Mesenchymal stem cell (in vitro differentiated cells and primary cell): ENCODE data around the gene SUPT20HL1.

Experiments
- DNase-seq: peaks from one replicate; pipeline ENCODE4 v3.0.0-alpha.2; 2013
- H2AFZ ChIP-seq: one replicate; pipeline ENCODE4 v1.6.1; 2013; ENCODE audit warnings: low read depth, mild to moderate bottlenecking, control low read depth, inconsistent platforms, low read length, moderate library complexity
- H2AK5ac ChIP-seq: 2 replicates; pipeline ENCODE4 v1.6.1; 2013; ENCODE audit warnings: low read length, moderate library complexity, mild to moderate bottlenecking, inconsistent platforms; ENCODE audit not compliant: severe bottlenecking
- H2BK120ac ChIP-seq: one replicate; pipeline ENCODE4 v1.6.1; 2013; ENCODE audit warnings: low read depth, mild to moderate bottlenecking, inconsistent platforms, low read length, moderate library complexity
- H2BK12ac ChIP-seq, 2 experiments: one replicate each; pipeline ENCODE4 v1.6.1; 2013; ENCODE audit warnings: inconsistent platforms in 2 of 2, low read length in 2 of 2, mild to moderate bottlenecking in 2 of 2, moderate library complexity in 2 of 2, control low read depth in 1 of 2
- H2BK15ac ChIP-seq: one replicate; pipeline ENCODE4 v1.6.1; 2013; ENCODE audit warnings: mild to moderate bottlenecking, low read depth, inconsistent platforms; ENCODE audit not compliant: poor library complexity, severe bottlenecking
- H2BK5ac ChIP-seq: 2 replicates; pipeline ENCODE4 v1.6.1; 2013; ENCODE audit warnings: low read depth, mild to moderate bottlenecking, low read length, control low read depth, inconsistent platforms; ENCODE audit not compliant: poor library complexity, severe bottlenecking
- H3K14ac ChIP-seq, 2 experiments: one replicate each; pipeline ENCODE4 v1.6.1; 2013; ENCODE audit warnings: inconsistent platforms in 2 of 2, low read length in 2 of 2, control low read depth in 1 of 2, mild to moderate bottlenecking in 1 of 2, moderate library complexity in 1 of 2
- H3K18ac ChIP-seq, 2 experiments: one replicate each; pipeline ENCODE4 v1.6.1; 2013; ENCODE audit warnings: inconsistent platforms in 2 of 2, low read length in 2 of 2, control low read depth in 1 of 2, low read depth in 1 of 2, mild to moderate bottlenecking in 1 of 2
- H3K23ac ChIP-seq, 2 experiments: one replicate each; pipeline ENCODE4 v1.6.1; 2013; ENCODE audit warnings: inconsistent platforms in 2 of 2, low read length in 2 of 2, mild to moderate bottlenecking in 2 of 2, moderate library complexity in 2 of 2, control low read depth in 1 of 2
- H3K27ac ChIP-seq: 2 replicates; pipeline ENCODE4 v1.5.1; 2013; ENCODE audit warnings: mild to moderate bottlenecking, moderate library complexity, low read length, control low read depth, inconsistent platforms; ENCODE audit not compliant: poor library complexity, severe bottlenecking
- H3K27me3 ChIP-seq, 2 experiments: 2 replicates each; pipeline versions ENCODE4 v1.6.1 to v1.7.0; 2013; ENCODE audit warnings: low read length in 2 of 2, mild to moderate bottlenecking in 2 of 2, moderate library complexity in 2 of 2, control low read depth in 1 of 2, inconsistent platforms in 1 of 2; ENCODE audit not compliant: control insufficient read depth in 1 of 2, insufficient read depth in 1 of 2
- H3K36me3 ChIP-seq, 2 experiments: 2 replicates each; pipeline versions ENCODE4 v1.6.1 to v1.7.0; 2013; ENCODE audit warnings: low read length in 2 of 2, control low read depth in 1 of 2, inconsistent platforms in 1 of 2, low read depth in 1 of 2, mild to moderate bottlenecking in 1 of 2; ENCODE audit not compliant: insufficient read depth in 2 of 2, control insufficient read depth in 1 of 2
- H3K4ac ChIP-seq, 2 experiments: one replicate each; pipeline ENCODE4 v1.6.1; 2013; ENCODE audit warnings: inconsistent platforms in 2 of 2, low read length in 2 of 2, mild to moderate bottlenecking in 2 of 2, moderate library complexity in 2 of 2, control low read depth in 1 of 2, low read depth in 1 of 2
- H3K4me1 ChIP-seq: 2 replicates; pipeline ENCODE4 v1.6.1; 2013; ENCODE audit warnings: low read depth, low read length, control low read depth; ENCODE audit not compliant: control insufficient read depth, insufficient read depth
- H3K4me2 ChIP-seq: 2 replicates; pipeline ENCODE4 v1.6.1; 2013; ENCODE audit warnings: low read length, mild to moderate bottlenecking, inconsistent platforms; ENCODE audit not compliant: poor library complexity, severe bottlenecking
- H3K4me3 ChIP-seq, 2 experiments: 2 replicates each; pipeline versions ENCODE4 v1.5.1 to v1.7.0; 2013; ENCODE audit warnings: low read length in 2 of 2, mild to moderate bottlenecking in 2 of 2, control low read depth in 1 of 2, low read depth in 1 of 2; ENCODE audit not compliant: insufficient read depth in 1 of 2
- H3K79me1 ChIP-seq: replicated peaks from 2 replicates; pipeline ENCODE4 v1.6.1; 2013; ENCODE audit warnings: mild to moderate bottlenecking, control low read depth, low read length, inconsistent platforms; ENCODE audit not compliant: poor library complexity, severe bottlenecking
- H3K9ac ChIP-seq: 2 replicates; pipeline ENCODE4 v1.7.0; 2013; ENCODE audit warnings: mild to moderate bottlenecking, low read length, moderate library complexity
- H3K9me3 ChIP-seq: 2 replicates; pipeline ENCODE4 v1.7.0; 2013; ENCODE audit warnings: mild to moderate bottlenecking, low read length; ENCODE audit not compliant: control insufficient read depth
- H4K8ac ChIP-seq: one replicate; pipeline ENCODE4 v1.6.1; 2013; ENCODE audit warnings: inconsistent platforms, mild to moderate bottlenecking, low read length, moderate library complexity
- H4K91ac ChIP-seq: one replicate; pipeline ENCODE4 v1.6.1; 2013; ENCODE audit warnings: mild to moderate bottlenecking, low read length, inconsistent platforms
- WGBS: methylation state at CpG from one replicate; pipeline ENCODE4 v1.1.7; 2013; ENCODE audit warnings: mixed read lengths; 5-methylcytosine and 5-hydroxymethylcytosine counted together

Gene SUPT20HL1

GRCh38 chrX:24387724-24388123, 27.3 kb downstream of the SUPT20HL1 start:
- H4K91ac ChIP-seq: no peak overlapping the region
- no peak for DNase-seq
- peaks cover 16 to 49% of the 10 kb centered on the region in 2 experiments for H3K27me3 ChIP-seq
- no peak overlapping the region for H2BK120ac ChIP-seq
- no peak overlapping the region for H2AFZ ChIP-seq
- no peak overlapping the region for H3K27ac ChIP-seq
- H2AK5ac ChIP-seq: no peak overlapping the region
- no peak overlapping the region for H3K18ac ChIP-seq
- 92% methylated on average over 1 of the region's 2 CpGs for WGBS
- H3K9ac ChIP-seq: no peak overlapping the region
- no peak overlapping the region for H3K14ac ChIP-seq
- no peaks in the 10 kb centered on the region for H3K36me3 ChIP-seq
- no peaks in the 10 kb centered on the region for H3K79me1 ChIP-seq
- no peak overlapping the region for H3K23ac ChIP-seq
- H3K4me2 ChIP-seq: no peak overlapping the region
- no peaks in the 10 kb centered on the region for H3K4me1 ChIP-seq
- H3K4me3 ChIP-seq: no peak overlapping the region
- H3K4ac ChIP-seq: no peak overlapping the region
- no peak overlapping the region for H2BK12ac ChIP-seq
- H2BK5ac ChIP-seq: no peak overlapping the region
- H3K9me3 ChIP-seq: no peaks in the 10 kb centered on the region
- H2BK15ac ChIP-seq: no peak overlapping the region
- no peak overlapping the region for H4K8ac ChIP-seq

- Histone ChIP-seq H4K8ac (no peak overlapping the region), H3K79me1 (no peaks in the 10 kb centered on the region), H2BK5ac (no peak overlapping the region), H3K36me3 (no peaks in the 10 kb centered on the region), H2AK5ac (no peak overlapping the region), H2BK120ac (no peak overlapping the region), H3K23ac (no peak overlapping the region), H3K9ac (no peak overlapping the region), H3K4me1 (no peaks in the 10 kb centered on the region), H3K4ac (no peak overlapping the region), H3K9me3 (no peaks in the 10 kb centered on the region), H2BK15ac (no peak overlapping the region), H3K14ac (no peak overlapping the region), H4K91ac (no peak overlapping the region), H3K18ac (no peak overlapping the region), H3K27ac (no peak overlapping the region), H3K4me2 (no peak overlapping the region), H3K27me3 (peaks cover 23 to 55% of the 10 kb centered on the region in 2 experiments), H3K4me3 (no peak overlapping the region), H2BK12ac (no peak overlapping the region), H2AFZ (no peak overlapping the region)
- 84% methylated on average over 5 of the region's 5 CpGs for WGBS
- DNase-seq: no peak
Observed at GRCh38 chrX:24391389-24391788, 30.9 kb downstream of the SUPT20HL1 start.

- Histone ChIP-seq H3K18ac (no peak overlapping the region), H3K14ac (no peak overlapping the region), H2AFZ (no peak overlapping the region), H3K9me3 (no peaks in the 10 kb centered on the region), H3K4me3 (no peak overlapping the region), H3K36me3 (no peaks in the 10 kb centered on the region), H3K79me1 (no peaks in the 10 kb centered on the region), H4K8ac (no peak overlapping the region), H3K4me1 (no peaks in the 10 kb centered on the region), H2BK120ac (no peak overlapping the region), H2BK12ac (no peak overlapping the region), H3K23ac (no peak overlapping the region), H3K27ac (no peak overlapping the region), H3K9ac (no peak overlapping the region), H2AK5ac (no peak overlapping the region), H3K4me2 (no peak overlapping the region), H3K4ac (no peak overlapping the region), H3K27me3 (peaks cover 23 to 53% of the 10 kb centered on the region in 2 experiments), H2BK5ac (no peak overlapping the region), H4K91ac (no peak overlapping the region), H2BK15ac (no peak overlapping the region)
- WGBS: 95% methylated on average over 3 of the region's 3 CpGs
- no peak for DNase-seq
Observed at GRCh38 chrX:24391843-24392242, 31.4 kb downstream of the SUPT20HL1 start.

- Histone ChIP-seq H3K9me3 (no peaks in the 10 kb centered on the region), H2AK5ac (no peak overlapping the region), H2BK15ac (no peak overlapping the region), H4K91ac (no peak overlapping the region), H2BK5ac (no peak overlapping the region), H3K36me3 (no peaks in the 10 kb centered on the region), H3K4ac (no peak overlapping the region), H3K27ac (no peak overlapping the region), H3K4me2 (no peak overlapping the region), H3K18ac (no peak overlapping the region), H3K27me3 (peaks cover 19 to 49% of the 10 kb centered on the region in 2 experiments), H3K4me1 (no peaks in the 10 kb centered on the region), H2AFZ (no peak overlapping the region), H3K9ac (no peak overlapping the region), H3K4me3 (no peak overlapping the region), H2BK120ac (no peak overlapping the region), H4K8ac (no peak overlapping the region), H3K79me1 (no peaks in the 10 kb centered on the region), H2BK12ac (no peak overlapping the region), H3K23ac (no peak overlapping the region), H3K14ac (no peak overlapping the region)
- 75% methylated on average over 5 of the region's 6 CpGs for WGBS
- DNase-seq: no peak
Observed at GRCh38 chrX:24392709-24393108, 32.3 kb downstream of the SUPT20HL1 start.
